ENCODE data around the gene GNAT3. TPM values are rescaled to one million over a fixed set of nuclear protein-coding genes. Genes with fewer than 3 reads are reported as not detected.

The GNAT3 gene
- total RNA-seq, 1 experiment from 2014 or later = not detected

DNA sequence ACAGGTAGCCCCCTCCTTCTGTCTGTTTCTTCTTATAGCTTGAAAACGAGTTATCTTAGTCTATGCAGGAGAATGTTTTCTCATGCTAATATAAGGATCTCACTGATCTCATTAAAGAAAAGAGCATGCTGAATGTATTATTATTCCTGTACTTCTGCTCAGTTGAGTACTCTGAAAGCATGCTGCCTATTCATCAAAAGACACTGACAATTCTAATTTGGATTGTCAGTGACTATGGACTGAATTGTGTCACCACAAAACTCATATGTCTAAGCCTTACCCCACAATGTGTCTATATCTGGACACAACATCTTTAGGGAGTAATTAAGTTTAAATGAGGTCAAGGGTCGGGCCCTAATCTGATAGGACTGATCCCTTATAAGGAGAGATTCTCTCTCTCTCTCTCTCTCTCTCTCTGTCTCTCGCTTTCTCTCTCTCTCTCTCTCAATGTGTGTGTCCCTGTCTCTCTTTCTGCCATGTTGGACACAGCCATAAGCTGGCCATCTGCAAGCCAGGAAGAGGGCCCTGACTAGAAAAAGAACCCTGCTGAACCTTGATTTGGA lies 98.4 kb downstream of the GNAT3 start:
- Histone ChIP-seq H3K4me3 (no peak overlapping the region), H3K9me3 (ENCODE audit: insufficient read depth, low read depth) (no peaks in the 10 kb centered on the region; the same call in 1 of the 2 replicates), H3K36me3 (ENCODE audit: low read depth) (no peaks in the 10 kb centered on the region), H3K27me3 (ENCODE audit: insufficient read depth, low read depth) (no peaks in the 10 kb centered on the region), H3F3A (ENCODE audit: insufficient read depth, low read depth) (no peaks in the 10 kb centered on the region), H3K79me2 (ENCODE audit: low read depth) (no peaks in the 10 kb centered on the region), H4K20me1 (ENCODE audit: insufficient read depth) (no peaks in the 10 kb centered on the region), H3K4me1 (replicated peaks; ENCODE audit: insufficient read depth) (0 out of 2 replicates have a peak, but pooled peaks cover 7% of the 10 kb centered on the region), H3K4me2 (no peak overlapping the region), H2AFZ (no peak overlapping the region), H3K9me2 (ENCODE audit: insufficient read depth) (peaks cover 4% of the 10 kb centered on the region), H3K27ac (no peak overlapping the region)
- no peak for DNase-seq
- intact Hi-C loops (cut with micrococcal nuclease; ENCODE audit: unreplicated experiment) = no loop called here
- ChIA-PET CTCF (no interaction called here), POLR2A (ENCODE audit: unreplicated experiment) (interaction anchor here (0.6 kb wide), 1 partner anchor 1502 kb away, joined by 6 read pairs; no protein-coding TSS in a partner anchor)
- BruUV-seq (replicated peaks) = no TSS peak
- no peak for TF ChIP-seq EZH2 (IDR thresholded peaks at IDR 0.05; ENCODE audit: low read depth)
- TF ChIP-seq, protein P1, sequence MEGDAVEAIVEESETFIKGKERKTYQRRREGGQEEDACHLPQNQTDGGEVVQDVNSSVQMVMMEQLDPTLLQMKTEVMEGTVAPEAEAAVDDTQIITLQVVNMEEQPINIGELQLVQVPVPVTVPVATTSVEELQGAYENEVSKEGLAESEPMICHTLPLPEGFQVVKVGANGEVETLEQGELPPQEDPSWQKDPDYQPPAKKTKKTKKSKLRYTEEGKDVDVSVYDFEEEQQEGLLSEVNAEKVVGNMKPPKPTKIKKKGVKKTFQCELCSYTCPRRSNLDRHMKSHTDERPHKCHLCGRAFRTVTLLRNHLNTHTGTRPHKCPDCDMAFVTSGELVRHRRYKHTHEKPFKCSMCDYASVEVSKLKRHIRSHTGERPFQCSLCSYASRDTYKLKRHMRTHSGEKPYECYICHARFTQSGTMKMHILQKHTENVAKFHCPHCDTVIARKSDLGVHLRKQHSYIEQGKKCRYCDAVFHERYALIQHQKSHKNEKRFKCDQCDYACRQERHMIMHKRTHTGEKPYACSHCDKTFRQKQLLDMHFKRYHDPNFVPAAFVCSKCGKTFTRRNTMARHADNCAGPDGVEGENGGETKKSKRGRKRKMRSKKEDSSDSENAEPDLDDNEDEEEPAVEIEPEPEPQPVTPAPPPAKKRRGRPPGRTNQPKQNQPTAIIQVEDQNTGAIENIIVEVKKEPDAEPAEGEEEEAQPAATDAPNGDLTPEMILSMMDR (conservative IDR thresholded peaks at IDR 0.05) = no peak

DNA sequence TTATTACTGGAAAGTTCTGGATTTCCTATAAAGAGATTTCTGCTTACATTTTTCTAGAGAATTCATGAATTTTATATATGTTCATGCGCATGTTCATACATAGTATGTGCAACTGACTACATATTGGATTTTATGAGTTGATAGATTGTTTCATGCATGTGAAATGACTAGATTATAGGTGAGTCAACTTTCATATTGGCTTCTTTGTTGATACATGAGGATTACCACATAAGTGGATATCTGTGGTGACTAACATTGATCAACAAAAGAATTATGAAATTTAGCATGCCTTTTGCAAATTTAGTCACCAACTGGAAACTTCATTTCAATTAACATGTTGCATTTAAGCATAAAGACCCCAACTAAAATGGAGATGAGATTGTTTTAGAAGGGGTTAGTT lies 99.0 kb downstream of the GNAT3 start:
- ChIA-PET POLR2A (ENCODE audit: unreplicated experiment) (no interaction called here), CTCF (no interaction called here)
- Histone ChIP-seq H3F3A (ENCODE audit: insufficient read depth, low read depth) (no peaks in the 10 kb centered on the region), H3K36me3 (ENCODE audit: low read depth) (no peaks in the 10 kb centered on the region), H3K4me3 (no peak overlapping the region), H3K9me2 (ENCODE audit: insufficient read depth) (peaks cover 4% of the 10 kb centered on the region), H3K4me2 (no peak overlapping the region), H3K27ac (no peak overlapping the region), H3K9me3 (ENCODE audit: insufficient read depth, low read depth) (no peaks in the 10 kb centered on the region; the same call in 1 of the 2 replicates), H4K20me1 (ENCODE audit: insufficient read depth) (no peaks in the 10 kb centered on the region), H3K4me1 (replicated peaks; ENCODE audit: insufficient read depth) (0 out of 2 replicates have a peak, but pooled peaks cover 7% of the 10 kb centered on the region), H3K27me3 (ENCODE audit: insufficient read depth, low read depth) (no peaks in the 10 kb centered on the region), H2AFZ (no peak overlapping the region), H3K79me2 (ENCODE audit: low read depth) (no peaks in the 10 kb centered on the region)
- no TSS peak for BruUV-seq (replicated peaks)
- DNase-seq = peak in 1 of 2 experiments; percentile 70
- intact Hi-C loops (cut with micrococcal nuclease; ENCODE audit: unreplicated experiment) = no loop called here
- TF ChIP-seq, protein P1 (conservative IDR thresholded peaks at IDR 0.05) = no peak
- TF ChIP-seq EZH2 (IDR thresholded peaks at IDR 0.05; ENCODE audit: low read depth) = no peak

DNA sequence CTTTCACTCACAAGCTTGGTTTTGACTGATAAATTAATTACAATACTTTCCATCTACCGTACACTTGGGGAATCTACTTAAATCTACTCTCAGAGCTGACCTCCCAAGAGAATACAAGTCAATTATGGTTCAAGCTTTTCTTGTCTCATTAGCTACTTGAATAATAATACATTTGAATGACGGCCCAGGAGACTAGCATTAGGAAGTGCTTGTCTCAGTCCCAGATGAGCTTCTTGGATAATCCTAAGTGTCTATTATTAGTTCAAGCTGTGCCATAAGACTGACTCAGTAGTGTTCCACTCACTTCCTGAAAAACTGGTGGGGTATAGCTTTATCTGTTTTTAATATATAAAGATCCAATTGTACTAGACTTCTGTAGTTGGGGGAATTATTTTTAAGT lies 100.2 kb downstream of the GNAT3 start:
- no TSS peak for BruUV-seq (replicated peaks)
- intact Hi-C loops (cut with micrococcal nuclease; ENCODE audit: unreplicated experiment) = no loop called here
- Histone ChIP-seq H3K27ac (no peak overlapping the region), H2AFZ (no peak overlapping the region), H4K20me1 (ENCODE audit: insufficient read depth) (no peaks in the 10 kb centered on the region), H3F3A (ENCODE audit: insufficient read depth, low read depth) (no peaks in the 10 kb centered on the region), H3K27me3 (ENCODE audit: insufficient read depth, low read depth) (no peaks in the 10 kb centered on the region), H3K9me3 (ENCODE audit: insufficient read depth, low read depth) (no peaks in the 10 kb centered on the region; the same call in 1 of the 2 replicates), H3K4me3 (no peak overlapping the region), H3K9me2 (ENCODE audit: insufficient read depth) (peaks cover 4% of the 10 kb centered on the region), H3K36me3 (ENCODE audit: low read depth) (no peaks in the 10 kb centered on the region), H3K4me1 (replicated peaks; ENCODE audit: insufficient read depth) (0 out of 2 replicates have a peak, but pooled peaks cover 7% of the 10 kb centered on the region), H3K79me2 (ENCODE audit: low read depth) (no peaks in the 10 kb centered on the region), H3K4me2 (no peak overlapping the region)
- POLR2A ChIA-PET (ENCODE audit: unreplicated experiment) = no interaction called here
- TF ChIP-seq EZH2 (IDR thresholded peaks at IDR 0.05; ENCODE audit: low read depth) = no peak
- TF ChIP-seq, protein P1 (conservative IDR thresholded peaks at IDR 0.05) = no peak
- no peak for DNase-seq
- CTCF ChIA-PET = no interaction called here
